GM21423 (cell line): ENCODE data around the gene ROS1.

Experiments used
- ATAC-seq: cut with Tn5 transposase; IDR thresholded peaks from one replicate; pipeline ENCODE4 v1.9.1; 2021; ENCODE audit warnings: mild to moderate bottlenecking, moderate library complexity; ENCODE audit not compliant: unreplicated experiment

Gene ROS1

DNA sequence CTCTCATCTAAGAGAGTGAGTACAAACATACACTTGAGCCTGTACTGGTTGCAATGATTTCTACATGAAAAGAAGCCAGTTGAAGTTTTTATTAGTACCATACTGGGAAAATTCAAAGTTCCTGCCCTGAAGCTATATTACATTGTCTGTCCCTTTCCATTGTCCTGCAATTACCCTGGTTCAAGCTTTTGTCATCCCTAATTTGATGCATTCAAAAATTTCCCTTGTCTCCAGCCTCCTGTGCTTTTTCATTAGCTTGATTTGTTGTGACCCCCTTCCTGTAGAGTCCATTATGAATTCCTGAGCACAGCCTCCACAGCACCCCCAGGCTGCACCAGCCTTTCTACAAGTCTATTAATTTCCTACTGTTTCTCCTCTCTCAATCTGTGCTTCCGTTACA is 114.0 kb downstream of the ROS1 start:
- no peak for ATAC-seq

- no peak for ATAC-seq
Observed at GRCh38 chr6:117311310-117311709, 114.4 kb downstream of the ROS1 start.

DNA sequence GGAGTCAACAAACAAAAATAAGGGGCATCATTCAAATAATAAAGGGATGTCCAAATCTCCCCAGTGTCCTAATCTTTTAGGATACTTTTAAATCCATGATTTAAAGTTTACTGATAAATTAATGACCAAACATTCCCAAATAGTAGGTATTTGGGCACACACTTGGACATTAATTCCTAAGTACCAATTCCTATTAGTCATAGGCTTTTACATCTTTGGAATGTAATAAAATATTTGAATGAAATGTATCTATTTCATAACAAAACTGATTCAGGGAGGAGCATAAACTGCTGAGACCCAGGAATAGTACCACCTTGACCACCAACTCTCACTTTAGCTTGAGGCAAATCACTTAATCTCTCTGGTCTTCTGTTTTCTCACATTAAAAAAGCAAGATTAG is 116.1 kb downstream of the ROS1 start:
- no peak for ATAC-seq

GRCh38 chr6:117309069-117309468 is 116.7 kb downstream of the ROS1 start:
- no peak for ATAC-seq

- ATAC-seq: no peak
Observed at GRCh38 chr6:117307655-117308054, 118.1 kb downstream of the ROS1 start.

DNA sequence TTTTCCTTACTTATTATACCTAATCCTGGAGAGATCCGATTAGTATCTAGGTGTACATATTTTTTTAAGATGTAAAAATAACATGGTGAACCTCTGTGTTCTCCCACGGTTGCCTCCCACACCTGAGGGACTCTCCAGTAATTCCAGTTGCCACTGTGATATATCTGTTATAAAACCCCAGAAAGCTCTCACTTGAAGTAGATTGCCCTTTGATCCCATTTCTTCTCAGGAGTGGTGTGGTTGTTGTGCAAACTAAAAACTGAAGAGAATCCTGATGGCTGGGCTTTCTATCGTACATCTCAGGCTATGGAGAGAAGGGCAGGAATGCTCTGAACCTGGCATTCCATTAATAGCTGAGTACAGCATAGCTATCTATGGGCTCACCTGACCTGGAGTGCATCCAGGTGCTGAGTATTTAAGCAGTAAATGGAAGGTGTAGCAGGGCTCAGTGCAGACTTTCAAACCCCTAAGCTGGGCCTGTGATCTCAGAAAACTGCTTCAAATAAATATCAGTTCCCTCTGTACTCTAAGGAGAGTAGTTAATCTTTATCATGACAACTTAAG is 119.4 kb downstream of the ROS1 start:
- ATAC-seq: no peak

DNA sequence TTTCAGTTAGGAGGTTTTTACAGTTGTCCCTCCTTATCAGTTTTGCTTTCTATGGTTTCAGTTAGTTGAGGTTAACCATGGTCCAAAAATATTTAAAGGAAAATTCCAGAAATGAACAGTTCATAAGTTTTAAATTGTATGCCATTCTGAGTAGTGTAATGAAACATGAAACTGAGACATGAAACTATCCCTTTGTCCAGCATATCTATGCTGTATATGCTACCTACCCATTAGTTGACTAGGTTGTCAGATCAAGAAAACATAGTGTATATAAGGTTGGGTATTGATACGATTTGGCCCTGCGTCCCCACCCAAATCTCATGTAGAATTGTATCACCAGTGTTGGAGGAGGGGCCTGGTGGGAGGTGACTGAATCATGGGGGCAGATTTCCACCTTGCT is 121.3 kb downstream of the ROS1 start:
- no peak for ATAC-seq

GRCh38 chr6:117303323-117303722 is 122.4 kb downstream of the ROS1 start:
- no peak for ATAC-seq

- no peak for ATAC-seq
Observed at GRCh38 chr6:117298941-117299340, 126.8 kb downstream of the ROS1 start.

DNA sequence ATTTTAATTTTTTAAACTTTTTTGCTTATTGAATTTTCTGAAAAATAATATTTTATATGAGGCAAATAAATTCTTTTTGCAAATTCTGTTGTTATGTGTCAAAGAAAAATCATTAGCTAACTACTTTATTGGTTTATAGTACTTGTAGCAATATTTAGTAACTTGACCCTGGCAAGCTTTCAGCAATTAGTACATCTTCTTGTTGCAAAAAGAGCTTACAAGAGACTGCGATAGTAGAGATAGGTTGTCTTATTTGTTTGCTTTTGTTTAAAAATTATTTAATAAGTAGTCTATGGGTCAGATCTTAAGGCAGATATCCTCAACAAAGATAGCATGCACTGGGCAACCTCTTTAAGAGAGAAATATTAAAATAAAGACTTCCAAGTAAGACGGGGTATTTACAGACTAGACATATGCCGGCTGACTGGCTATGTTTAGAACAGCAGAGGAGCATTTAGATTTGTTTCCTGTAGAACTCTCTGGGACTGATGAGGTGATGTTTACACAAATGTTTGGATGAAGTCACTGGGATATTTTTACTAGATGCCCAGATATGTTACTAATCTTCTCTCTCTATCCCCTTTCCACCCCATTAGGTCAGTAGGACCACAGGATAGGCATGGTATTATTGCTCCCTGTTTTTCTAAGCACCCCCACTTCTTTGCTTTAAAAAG is 135.4 kb downstream of the ROS1 start:
- ATAC-seq: no peak

GRCh38 chr6:117288083-117288715 is 137.5 kb downstream of the ROS1 start:
- ATAC-seq: no peak

- no peak for ATAC-seq
Observed at GRCh38 chr6:117280922-117281321, 144.8 kb downstream of the ROS1 start.

DNA sequence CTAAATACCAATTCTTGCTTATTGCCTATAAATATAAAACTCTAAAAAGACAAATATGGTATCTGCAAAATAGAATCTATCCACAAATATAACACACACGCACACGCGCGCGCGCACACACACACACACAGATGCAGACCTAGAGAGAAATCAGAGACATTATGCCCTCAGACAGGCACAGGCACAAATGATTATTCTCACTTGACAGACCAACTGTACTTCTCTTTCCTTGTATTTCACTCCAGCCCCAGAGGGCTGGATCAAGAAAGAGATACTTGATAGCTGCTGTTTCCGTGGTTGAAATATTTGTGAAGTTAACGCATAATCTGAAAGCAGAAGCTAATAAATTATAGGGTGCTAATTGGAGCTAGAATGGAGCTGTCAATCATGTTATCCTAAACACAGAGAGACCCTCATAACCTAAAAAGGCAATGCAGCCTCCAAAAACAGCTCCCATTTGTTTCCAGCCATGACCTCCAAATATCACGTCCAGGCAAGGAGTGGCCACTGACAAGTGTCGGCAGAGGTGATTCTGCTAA is 148.9 kb downstream of the ROS1 start:
- no peak for ATAC-seq

DNA sequence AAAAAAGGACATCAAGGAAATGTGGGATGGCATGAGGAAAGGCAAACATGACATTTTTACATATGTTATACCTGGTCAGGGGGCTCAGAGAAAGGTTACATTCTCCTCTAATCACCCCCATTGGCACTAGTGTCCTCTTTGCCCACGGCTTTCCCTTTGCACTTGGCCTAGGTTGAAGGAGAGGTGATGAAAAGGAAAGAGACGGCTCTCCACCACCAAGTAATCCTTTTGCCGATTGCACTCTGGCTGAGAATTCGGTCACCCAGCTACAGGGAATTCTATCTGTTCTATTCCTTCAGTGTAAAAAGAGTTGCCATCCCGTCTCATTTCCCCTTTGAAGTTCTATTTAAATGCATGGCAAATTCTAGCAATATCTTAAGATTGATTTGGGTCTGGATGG is 150.0 kb downstream of the ROS1 start:
- no peak for ATAC-seq

- ATAC-seq: no peak
Observed at GRCh38 chr6:117275205-117275604, 150.5 kb downstream of the ROS1 start.

- no peak for ATAC-seq
Observed at GRCh38 chr6:117272891-117273290, 152.9 kb downstream of the ROS1 start.

GRCh38 chr6:117272032-117272866 is 153.5 kb downstream of the ROS1 start:
- no peak for ATAC-seq

DNA sequence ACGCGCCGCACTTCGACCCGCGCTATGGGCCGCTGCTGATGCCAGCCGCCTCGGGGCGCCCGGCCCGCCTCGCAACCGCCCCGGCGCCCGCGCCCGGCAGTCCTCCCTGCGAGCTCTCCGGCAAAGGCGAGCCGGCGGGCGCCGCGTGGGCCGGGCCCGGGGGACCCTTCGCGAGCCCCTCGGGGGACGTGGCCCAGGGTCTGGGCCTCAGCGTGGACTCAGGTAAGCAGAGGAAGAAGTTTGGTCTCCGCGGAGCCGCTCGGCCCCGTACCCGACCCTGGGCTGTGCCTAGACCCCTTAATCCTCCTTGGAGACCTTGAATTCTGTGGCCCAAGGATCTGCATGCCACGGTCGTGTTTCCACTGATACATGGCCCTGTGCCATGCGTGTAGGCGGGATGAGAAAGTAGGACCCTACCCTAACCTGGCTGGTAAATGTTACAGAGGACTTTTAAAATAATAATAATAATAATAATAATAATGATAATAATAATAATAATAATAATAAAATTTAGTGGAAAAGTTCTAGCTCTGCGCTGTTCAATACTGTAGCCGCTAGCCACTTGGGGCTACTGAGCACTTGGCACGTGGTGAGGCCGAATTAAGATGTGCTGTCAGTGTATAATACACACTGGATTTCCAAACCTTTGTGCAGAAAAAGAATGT is 154.8 kb downstream of the ROS1 start:
- ATAC-seq: no peak

GRCh38 chr6:117270055-117270842 is 155.5 kb downstream of the ROS1 start:
- ATAC-seq: no peak

DNA sequence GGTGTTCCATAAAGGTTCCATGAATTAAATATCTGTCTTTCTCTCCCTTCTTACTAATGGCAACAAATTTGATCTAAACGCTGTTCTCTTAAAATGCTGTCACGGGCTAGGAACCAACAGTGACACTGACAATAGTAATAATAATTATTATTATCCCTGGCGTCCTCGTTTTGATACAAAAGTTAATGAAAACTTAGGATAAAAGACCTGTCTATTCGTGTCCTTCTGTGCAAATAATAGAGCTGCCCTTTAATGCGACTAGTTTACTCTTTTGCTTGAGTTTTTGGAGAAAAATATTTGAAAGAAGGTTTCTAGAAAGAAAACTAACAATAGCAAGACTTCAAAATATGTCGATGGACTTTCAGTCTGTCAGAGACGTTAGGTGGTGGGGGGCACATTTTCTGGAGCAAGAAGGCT is 156.1 kb downstream of the ROS1 start:
- no peak for ATAC-seq
